Renal cortical epithelial cell (primary cell): ENCODE measurements around the gene DCLK2. TPM values are rescaled to one million over a fixed set of nuclear protein-coding genes. Genes with fewer than 3 reads are reported as not detected.
"Not testable (repeated sequence)": the region's sequence is repeated elsewhere in the genome, so short reads cannot be mapped to it uniquely, and the experiment has no call there.

ENCODE experiments used
- DNase-seq: peaks from one replicate; pipeline ENCODE4 v3.0.0-alpha.2; 2011; ENCODE audit warnings: low read depth
- total RNA-seq: library from RNA; depleted of rRNA; stranded (reverse); fragments of >200 nt; gene quantifications from 2 replicates; pipeline ENCODE4 v1.2.3, GENCODE V29; 2014

DCLK2 gene
- total RNA-seq, 1 donor from 2014 or later, result 2.7 TPM

GRCh38 chr4:150152766-150153165, 74.5 kb downstream of the DCLK2 start:
- no peak for DNase-seq

DNA sequence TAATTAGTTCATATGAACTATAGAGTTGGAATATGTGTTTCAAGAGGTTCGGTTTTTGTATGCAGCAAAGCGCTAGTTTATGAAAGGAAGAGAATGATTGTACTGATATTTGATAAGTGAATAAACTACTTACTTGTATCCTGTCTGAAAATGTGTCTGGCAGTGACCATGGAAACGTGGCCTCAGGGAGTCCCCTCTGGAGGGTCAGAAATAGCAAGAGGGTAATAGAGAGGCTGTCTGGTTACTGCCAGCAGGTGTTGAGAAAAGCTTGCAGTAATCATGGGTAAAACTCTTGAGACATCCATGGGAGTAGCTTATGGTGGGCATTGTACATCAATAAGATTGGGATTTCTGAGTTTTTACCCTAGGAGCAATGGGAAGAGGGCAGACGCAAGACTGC, 77.1 kb downstream of the DCLK2 start:
- no peak for DNase-seq

- no peak for DNase-seq
These were observed 78.3 kb downstream of the DCLK2 start for GRCh38 chr4:150156543-150156942.

GRCh38 chr4:150158041-150158440, 79.8 kb downstream of the DCLK2 start:
- DNase-seq, result no peak

GRCh38 chr4:150160473-150160872, 82.2 kb downstream of the DCLK2 start:
- peak; percentile 58 for DNase-seq

DNA sequence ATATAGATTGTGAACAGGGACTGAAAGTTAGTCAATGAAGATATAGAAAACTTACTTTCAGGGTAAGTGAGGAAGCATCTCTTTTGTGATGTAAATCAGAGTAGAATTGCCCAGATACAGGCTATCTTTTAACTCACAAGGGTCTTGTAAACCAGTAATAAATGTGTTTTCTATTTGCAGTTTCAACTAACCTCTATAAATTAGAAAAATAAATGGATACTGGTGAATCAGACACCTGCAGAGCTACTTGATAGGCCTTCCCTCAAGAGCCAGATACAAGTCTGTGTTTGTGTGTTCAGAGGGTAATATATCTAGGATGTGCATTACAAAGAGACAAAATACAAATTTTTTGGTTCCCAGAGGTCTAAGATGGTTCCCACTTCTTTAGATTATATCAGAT, 82.9 kb downstream of the DCLK2 start:
- no peak for DNase-seq

GRCh38 chr4:150162020-150162419, 83.8 kb downstream of the DCLK2 start:
- not testable (repeated sequence) for DNase-seq

- no peak for DNase-seq
These were observed 85.8 kb downstream of the DCLK2 start for GRCh38 chr4:150164055-150164454.

- no peak for DNase-seq
These were observed 86.8 kb downstream of the DCLK2 start for GRCh38 chr4:150164956-150165629.

GRCh38 chr4:150167054-150167453, 88.8 kb downstream of the DCLK2 start:
- no peak for DNase-seq

DNA sequence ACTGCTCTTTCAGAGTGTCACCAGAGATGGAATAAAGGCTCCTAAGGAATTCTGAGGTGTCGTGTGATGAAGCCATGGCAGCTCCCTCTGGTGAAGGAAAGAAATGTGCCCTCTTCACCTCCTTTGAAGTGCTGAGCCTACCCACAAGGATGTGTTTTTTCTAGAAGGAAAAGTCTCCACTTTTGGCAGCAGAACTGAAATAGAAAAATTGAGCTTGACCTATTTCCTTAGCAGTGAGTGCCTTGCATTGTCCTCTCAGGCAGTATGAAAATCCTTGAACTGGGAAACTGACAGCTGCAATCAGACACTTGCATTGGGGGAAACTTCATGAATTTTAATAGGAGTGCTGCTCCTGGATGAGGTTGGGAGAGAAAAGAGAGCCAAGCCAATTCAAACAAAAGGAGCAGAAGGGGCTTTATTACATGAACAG, 95.2 kb downstream of the DCLK2 start:
- DNase-seq, result no peak

- DNase-seq, result no peak
These were observed 95.7 kb downstream of the DCLK2 start for GRCh38 chr4:150173982-150174398.

- DNase-seq, result no peak
These were observed 98.3 kb downstream of the DCLK2 start for GRCh38 chr4:150176547-150176946.

DNA sequence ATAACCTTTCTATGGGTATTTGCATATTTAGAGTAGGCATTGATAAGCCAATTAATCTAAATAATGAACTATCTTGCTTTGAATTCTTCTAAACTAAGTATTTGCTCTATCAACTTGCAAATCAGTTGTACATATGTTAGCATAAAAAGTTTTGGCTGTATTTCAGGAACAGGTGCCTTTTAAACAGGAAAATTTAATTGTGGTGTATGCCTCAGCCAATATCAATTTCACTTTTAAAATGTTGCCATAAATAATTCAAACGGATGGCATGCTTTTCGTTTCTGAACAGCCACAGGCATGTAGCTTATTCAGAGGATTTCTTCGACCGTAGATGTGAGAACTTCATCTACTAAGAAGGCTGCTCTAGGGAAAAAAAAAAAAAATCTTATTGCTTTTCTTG, 99.9 kb downstream of the DCLK2 start:
- DNase-seq, result peak; percentile 28

- DNase-seq, result no peak
These were observed 103.3 kb downstream of the DCLK2 start for GRCh38 chr4:150181536-150181935.

GRCh38 chr4:150182794-150183193, 104.5 kb downstream of the DCLK2 start:
- no peak for DNase-seq

DNA sequence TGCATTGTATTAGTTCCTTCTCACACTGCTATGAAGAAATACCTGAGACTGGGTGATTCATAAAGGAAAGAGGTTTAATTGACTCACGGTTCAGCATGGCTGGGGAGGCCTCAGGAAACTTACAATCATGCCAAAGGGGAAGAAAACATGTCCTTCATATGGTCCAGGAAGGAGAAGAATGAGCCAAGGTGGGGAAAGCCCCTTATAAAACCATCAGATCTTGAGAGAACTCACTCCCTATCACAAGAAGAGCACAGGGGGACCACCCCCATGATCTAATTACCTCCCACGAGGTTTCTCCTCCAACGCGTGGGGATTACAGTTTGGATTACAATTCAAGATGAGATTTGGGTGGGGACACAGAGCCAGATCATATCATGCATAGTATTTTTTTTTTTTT, 106.8 kb downstream of the DCLK2 start:
- DNase-seq, result not testable (repeated sequence)

DNA sequence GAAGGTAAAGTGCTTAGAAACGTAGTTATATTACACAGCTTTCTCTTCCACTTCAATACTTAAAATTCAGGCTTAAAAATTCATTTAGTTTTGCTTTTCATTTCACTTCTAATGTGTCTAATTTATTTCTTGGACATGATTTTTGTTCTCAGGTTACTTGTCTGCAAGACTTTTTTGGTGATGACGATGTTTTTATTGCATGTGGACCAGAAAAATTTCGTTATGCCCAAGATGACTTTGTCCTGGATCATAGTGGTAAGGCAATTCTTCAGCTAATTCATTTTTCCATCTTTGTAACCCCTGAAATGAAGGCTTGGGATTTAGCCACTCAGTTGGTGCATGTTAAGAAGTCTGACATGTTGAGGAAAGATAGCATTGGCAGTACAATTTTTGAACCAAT, 114.7 kb downstream of the DCLK2 start:
- no peak for DNase-seq

DNA sequence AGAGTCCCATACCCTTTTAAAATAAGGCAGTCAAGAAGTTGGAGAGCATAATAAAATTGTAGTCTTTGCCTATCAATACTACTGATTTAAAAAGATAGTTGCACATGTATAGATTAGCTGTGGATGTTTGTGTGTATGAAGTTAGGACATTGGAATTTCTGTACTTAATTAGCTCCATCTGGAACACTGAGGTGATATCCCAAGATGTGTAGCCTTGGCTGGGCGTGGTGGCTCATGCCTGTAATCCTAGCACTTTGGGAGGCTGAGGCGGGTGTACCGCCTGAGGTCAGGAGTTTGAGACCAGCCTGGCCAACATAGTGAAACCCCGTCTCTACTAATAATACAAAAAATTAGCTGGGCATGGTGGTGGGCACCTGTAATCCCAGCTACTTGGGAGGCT, 119.0 kb downstream of the DCLK2 start:
- DNase-seq, result not testable (repeated sequence)

GRCh38 chr4:150199056-150199455, 120.8 kb downstream of the DCLK2 start:
- no peak for DNase-seq

DNA sequence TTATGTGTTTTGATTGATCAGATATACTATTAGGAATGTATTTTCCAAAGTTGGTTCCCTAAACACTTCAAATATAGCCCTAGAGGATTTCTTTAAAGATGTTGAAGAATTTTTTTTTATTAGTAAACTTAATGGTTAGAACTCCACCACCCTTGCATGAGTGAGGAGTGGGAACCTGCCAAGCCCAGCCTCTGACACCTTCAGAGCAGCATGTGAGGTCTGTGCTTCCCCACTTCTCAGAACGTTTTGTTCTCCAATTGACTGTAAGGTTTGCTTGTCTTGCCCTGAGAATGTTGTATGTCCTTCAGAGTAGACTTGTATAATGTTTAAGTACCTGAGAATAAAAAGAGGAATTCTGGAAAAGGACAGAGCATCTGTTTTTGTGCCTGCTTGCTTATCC, 126.8 kb downstream of the DCLK2 start:
- no peak for DNase-seq

DNA sequence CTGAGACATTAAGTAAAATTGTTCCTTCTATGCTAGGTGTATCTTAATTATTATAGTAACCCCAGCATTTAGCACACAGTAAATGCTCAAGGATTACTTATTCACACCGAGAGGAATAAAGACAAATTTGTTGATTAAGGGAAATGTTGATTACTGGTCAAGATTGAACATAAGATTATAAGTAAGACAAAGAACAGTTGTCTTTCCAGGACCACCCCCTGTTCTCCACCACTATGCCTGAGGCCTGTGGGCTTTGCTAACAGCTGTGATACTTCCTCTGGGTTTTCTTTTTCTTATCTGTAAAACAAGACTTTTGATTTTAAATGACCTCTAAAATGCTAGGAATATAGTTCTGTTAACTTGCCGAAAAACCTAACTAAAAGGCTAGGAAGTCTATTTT, 128.0 kb downstream of the DCLK2 start:
- DNase-seq, result no peak

DNA sequence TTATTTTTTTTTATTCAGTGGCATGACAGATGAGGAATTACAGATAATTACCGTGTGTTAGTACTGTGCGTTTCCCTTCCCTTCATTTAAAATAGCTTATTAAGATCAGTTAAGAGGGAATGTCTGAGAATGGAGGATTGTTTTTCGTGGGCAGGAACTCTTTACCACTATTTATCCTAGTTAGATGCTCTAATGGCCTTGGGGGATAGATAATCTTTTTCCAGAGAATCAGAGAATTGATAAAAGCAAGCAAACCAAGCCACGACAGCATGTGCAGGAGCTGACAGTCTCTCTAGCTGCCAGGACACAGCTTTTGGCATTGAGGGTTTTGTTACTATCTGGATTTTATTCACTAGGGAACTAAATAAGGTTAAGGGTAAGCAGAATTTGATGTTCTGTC, 128.7 kb downstream of the DCLK2 start:
- DNase-seq, result no peak

- DNase-seq, result no peak
These were observed 129.6 kb downstream of the DCLK2 start for GRCh38 chr4:150207871-150208270.
